Activated effector memory CD4-positive, alpha-beta T cell treated with Interleukin-2 at 50 U/mL for 16 hours (primary cell): ENCODE measurements around the gene BANF1.
A peak's percentile ranks its signal among the peaks of the same experiment; 100 is the strongest.

Experiments
- DNase-seq: peaks from one replicate; pipeline ENCODE4 v3.0.0-alpha.2; 2020

BANF1 gene, protein sequence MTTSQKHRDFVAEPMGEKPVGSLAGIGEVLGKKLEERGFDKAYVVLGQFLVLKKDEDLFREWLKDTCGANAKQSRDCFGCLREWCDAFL

GRCh38 chr11:66001942-66002647 is at the start of gene BANF1, which contains the start of gene EIF1AD:
BANF1 (plus strand) TSS chr11:66002503; CDS start chr11:66003251, 748 bp downstream.
EIF1AD (minus strand) TSS chr11:66002157; CDS start chr11:66000389, 1,768 bp downstream.
- peak; percentile 92 for DNase-seq

GRCh38 chr11:65953471-65953870 is 48.8 kb upstream of the BANF1 start:
- DNase-seq = no peak

DNA sequence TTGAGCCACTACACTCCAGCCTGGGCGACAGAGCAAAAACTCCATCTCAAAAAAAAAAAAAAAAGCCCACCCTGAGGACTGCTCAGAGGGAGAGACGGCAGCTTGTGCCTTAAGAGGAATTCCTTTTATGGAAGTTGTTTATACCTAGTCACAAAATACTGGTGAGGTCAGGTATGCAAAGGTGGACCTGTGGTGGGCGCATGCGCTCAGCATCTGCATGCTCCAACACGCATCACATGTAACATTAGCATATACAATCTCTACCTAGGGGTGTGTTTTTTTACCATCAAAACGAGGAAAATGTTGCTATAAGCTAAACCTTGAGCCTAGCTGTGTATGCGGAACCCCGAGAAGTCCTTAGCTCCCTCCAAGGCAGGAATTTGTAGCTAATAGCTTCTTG is 47.5 kb upstream of the BANF1 start:
- DNase-seq = no peak

GRCh38 chr11:65958291-65958690 is 44.0 kb upstream of the BANF1 start:
- DNase-seq = no peak

DNA sequence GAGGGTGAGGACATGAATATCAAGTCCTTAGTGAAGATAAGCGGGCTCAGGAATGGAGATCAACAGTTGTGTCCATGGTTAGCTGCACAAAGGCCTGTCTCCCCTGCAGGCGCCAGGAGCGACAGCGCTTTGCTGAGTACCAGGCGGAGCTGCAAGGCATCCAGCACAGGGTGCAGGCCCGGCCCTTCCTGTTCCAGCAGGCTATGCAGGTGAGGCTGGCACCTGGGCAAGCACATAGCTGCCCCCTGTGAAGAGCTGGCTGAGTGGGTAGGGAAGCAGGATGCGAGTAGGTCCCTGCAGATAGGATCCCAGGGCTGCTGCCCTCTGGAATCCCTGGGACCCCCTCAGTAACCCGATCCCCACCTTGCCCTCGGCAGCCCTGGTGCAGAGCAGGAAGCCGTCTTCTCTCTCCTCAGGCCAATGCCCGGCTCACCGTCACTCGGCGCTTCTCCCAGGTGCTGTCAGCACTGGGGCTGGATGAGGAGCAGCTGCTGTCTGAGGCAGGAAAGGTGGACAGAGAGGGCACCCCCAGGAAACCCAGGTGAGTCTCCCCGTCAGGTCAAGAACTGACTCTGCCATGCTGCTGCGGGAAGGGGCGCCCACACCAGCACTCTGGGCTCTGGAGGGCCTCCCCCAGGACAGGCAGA is 43.4 kb upstream of the BANF1 start:
- no peak for DNase-seq

- no peak for DNase-seq
Measured at GRCh38 chr11:65960824-65961266, 41.5 kb upstream of the BANF1 start.

GRCh38 chr11:65961267-65962140 is 40.8 kb upstream of the BANF1 start, which contains the start of gene SART1:
SART1 (plus strand) TSS chr11:65961734; CDS start chr11:65961781, 47 bp downstream.
- DNase-seq = peak; percentile 92

DNA sequence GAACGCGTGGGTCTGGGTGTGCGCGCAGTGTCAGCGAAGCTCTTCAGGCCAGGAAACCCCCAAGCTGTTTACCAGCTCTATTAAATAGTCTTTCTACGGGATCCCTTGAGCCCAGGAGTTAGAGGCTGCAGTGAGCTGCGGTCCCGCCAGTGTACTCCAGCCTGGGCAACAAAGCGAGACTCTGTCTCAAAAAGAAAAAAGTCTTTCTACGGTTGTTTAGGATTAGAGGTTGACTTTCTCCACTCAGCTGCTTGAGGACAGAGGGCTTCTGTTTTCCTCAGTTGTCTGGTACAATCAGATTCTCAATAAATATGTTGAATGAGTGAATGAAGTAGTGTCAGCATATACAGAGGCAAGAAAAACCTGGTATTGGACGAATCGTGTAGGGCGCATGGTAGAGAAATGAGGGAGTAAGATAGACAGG is 40.1 kb upstream of the BANF1 start:
- no peak for DNase-seq

DNA sequence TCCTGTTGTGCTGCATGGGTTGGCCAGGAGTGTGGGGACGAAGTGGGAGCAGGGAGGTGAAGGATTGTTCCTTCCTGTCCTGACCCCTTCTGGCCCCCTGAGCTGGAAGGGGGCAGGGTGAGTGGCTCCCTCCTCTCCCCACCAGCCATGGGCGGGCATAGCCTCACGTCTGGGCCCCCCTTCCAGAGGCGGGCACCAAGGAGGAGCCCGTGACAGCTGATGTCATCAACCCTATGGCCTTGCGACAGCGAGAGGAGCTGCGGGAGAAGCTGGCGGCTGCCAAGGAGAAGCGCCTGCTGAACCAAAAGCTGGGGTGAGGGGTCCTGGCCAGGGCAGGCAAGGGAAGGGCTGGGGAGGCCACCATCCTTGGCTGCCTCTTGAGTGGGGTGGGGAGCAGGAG is 37.4 kb upstream of the BANF1 start:
- no peak for DNase-seq

DNA sequence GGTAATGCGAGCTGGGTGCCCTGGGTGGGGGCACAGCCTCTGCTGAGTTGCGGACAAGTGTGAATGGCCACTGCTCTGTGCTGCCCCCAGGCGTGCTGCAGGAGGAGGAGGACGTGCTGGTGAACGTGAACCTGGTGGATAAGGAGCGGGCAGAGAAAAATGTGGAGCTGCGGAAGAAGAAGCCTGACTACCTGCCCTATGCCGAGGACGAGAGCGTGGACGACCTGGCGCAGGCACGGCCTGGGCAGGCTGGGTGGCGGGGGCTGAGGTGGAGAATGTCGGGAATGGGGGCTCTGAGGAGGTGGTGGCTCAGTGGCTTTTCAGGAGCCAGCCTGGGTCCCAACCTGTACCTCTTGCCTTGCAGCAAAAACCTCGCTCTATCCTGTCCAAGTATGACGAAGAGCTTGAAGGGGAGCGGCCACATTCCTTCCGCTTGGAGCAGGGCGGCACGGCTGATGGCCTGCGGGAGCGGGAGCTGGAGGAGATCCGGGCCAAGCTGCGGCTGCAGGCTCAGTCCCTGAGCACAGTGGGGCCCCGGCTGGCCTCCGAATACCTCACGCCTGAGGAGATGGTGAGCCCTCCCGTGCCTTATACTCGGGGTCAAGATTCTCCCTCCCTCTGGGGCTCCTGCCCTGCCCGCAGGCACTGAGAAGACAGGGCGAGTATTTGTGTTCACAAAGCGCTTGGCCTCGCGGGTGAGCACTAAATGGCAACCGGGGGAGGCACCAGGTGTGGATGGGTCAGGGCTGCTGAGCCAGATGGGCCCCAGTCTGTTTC is 36.1 kb upstream of the BANF1 start:
- DNase-seq = no peak

GRCh38 chr11:65967329-65967934 is 34.9 kb upstream of the BANF1 start:
- no peak for DNase-seq

- no peak for DNase-seq
Measured at GRCh38 chr11:65968600-65969482, 33.5 kb upstream of the BANF1 start.

- DNase-seq = no peak
Measured at GRCh38 chr11:65972116-65972515, 30.2 kb upstream of the BANF1 start.

- no peak for DNase-seq
Measured at GRCh38 chr11:65973439-65974110, 28.7 kb upstream of the BANF1 start.

GRCh38 chr11:65975771-65976170 is 26.5 kb upstream of the BANF1 start:
- no peak for DNase-seq

DNA sequence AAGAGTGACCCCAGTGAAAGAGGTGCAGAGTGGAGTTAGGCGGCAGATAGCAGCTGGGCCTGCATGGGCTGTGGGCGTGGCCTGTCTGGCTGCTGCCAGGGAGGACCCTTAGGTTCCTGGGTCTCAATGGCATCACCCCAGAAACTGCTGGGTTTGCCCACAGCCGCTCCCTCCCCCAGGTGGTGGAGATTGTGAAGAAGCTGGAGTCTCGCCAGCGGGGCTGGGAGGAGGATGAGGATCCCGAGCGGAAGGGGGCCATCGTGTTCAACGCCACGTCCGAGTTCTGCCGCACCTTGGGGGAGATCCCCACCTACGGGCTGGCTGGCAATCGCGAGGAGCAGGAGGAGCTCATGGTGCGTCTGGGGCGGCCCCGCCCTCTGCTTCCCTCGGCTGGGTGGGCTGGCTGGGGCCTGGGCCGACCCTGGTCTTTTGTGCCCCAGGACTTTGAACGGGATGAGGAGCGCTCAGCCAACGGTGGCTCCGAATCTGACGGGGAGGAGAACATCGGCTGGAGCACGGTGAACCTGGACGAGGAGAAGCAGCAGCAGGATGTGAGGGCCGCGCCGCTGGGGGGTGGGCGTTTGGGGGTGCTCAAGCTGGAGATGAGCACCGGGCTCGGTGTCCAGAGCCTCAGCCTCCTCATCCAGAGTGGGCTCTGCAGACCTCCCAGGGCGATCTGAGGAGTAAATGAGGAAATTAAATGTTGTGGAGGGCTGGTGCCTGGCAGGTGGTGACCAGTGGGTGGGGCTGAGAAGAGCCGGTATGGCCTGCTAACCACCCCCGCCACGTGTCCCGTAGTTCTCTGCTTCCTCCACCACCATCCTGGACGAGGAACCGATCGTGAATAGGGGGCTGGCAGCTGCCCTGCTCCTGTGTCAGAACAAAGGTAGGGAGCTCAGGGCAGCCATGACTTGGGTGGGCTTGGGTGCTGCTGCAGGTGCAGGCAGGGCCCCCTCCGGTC is 25.8 kb upstream of the BANF1 start:
- no peak for DNase-seq

DNA sequence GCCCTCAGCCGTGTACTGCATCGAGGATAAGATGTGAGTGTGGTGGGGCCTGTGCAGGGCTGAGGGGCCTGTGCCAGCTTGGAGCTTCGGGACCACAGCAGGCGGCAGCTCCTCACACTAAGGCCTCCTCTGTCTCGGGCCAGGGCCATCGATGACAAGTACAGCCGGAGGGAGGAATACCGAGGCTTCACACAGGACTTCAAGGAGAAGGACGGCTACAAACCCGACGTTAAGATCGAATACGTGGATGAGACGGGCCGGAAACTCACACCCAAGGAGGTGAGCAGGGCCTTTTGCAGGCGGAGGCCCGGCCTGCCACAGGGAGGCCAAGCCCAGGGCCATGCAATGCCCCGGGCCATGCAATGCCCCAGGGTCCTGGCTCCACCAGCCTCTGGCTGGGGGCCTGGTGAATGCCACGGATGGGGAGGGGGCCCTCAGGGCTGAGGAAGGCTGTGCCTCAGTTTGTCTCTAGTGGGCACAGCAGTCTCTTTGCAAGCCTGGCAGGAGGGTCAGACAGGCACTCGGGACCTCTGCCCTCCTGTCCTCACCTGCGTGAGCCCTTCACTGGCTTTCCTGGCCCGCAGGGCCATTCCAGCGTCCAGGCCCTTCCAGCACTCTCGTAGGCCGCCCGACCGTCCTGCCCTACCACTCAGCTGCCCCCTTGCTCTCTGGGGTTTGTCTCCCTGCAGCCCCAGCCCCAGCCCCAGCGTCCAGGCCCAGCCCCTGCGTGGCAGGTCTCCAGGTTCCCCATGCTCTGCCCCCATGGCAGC is 24.5 kb upstream of the BANF1 start:
- no peak for DNase-seq
